ENCODE results near the gene NEK10.

- TF ChIP-seq POLR2A (IDR thresholded peaks at IDR 0.05): no peak
- no peak for TF ChIP-seq CTCF (IDR thresholded peaks at IDR 0.05)
- TF ChIP-seq POLR2AphosphoS5 (IDR thresholded peaks at IDR 0.05; ENCODE audit: insufficient read depth in 1 of 2, low read depth in 1 of 2): peak in 1 of 2 donors; percentile 37
Observed at GRCh38 chr3:27368831-27369607, at the start of gene NEK10.
